Kidney (tissue), 14 donors: ENCODE results near the gene CELF4. TPM values are rescaled to one million over a fixed set of nuclear protein-coding genes. Genes with fewer than 3 reads are reported as not detected.

Experiments used
- DNase-seq, 5 donors: peaks; one replicate each; pipeline ENCODE4 v3.0.0-alpha.2; 2013 to 2020
- FAIRE-seq: peaks from 2 replicates; lab custom pipeline; 2012; peaks lifted over from hg19 to GRCh38; lab: Jason Lieb, UNC
- H3K27ac ChIP-seq, 2 donors: one replicate each; pipeline ENCODE4 v1.7.0; 2013; ENCODE audit warnings: low read depth in 2 of 2, low read length in 2 of 2, inconsistent platforms in 1 of 2
- H3K27me3 ChIP-seq: one replicate; pipeline ENCODE4 v1.7.1; 2013; ENCODE audit warnings: low read length, inconsistent platforms; ENCODE audit not compliant: control insufficient read depth, insufficient read depth
- H3K36me3 ChIP-seq, 3 donors: one replicate each; pipeline versions ENCODE4 v1.7.0 to v1.7.1; 2013; ENCODE audit warnings: low read length in 3 of 3, control low read depth in 1 of 3, inconsistent platforms in 1 of 3; ENCODE audit not compliant: insufficient read depth in 3 of 3, control insufficient read depth in 2 of 3
- H3K4me1 ChIP-seq, 3 donors: one replicate each; pipeline versions ENCODE4 v1.7.0 to v1.7.1; 2013; ENCODE audit warnings: low read length in 3 of 3, inconsistent platforms in 1 of 3, low read depth in 1 of 3; ENCODE audit not compliant: control insufficient read depth in 2 of 3, insufficient read depth in 2 of 3
- H3K4me3 ChIP-seq, 3 donors: one replicate each; pipeline versions ENCODE4 v1.7.0 to v1.8.1; 2013; ENCODE audit warnings: low read length in 3 of 3, control low read depth in 1 of 3, inconsistent platforms in 1 of 3
- H3K9ac ChIP-seq, 3 donors: one replicate each; pipeline versions ENCODE4 v1.7.0 to v1.7.1; 2013; ENCODE audit warnings: low read length in 3 of 3, control low read depth in 1 of 3, inconsistent platforms in 1 of 3
- H3K9me3 ChIP-seq, 3 donors: one replicate each; pipeline versions ENCODE4 v1.7.0 to v1.7.1; 2013; ENCODE audit warnings: low read length in 3 of 3, control low read depth in 1 of 3, inconsistent platforms in 1 of 3; ENCODE audit not compliant: control insufficient read depth in 2 of 3, insufficient read depth in 1 of 3
- intact Hi-C: fragments of 100-400 bp; cut with DNase I; formaldehyde crosslinking; loops from one replicate; pipeline ENCODE4 v1.11.1; 2022
- polyA plus RNA-seq: library from polyadenylated mRNA; stranded (reverse); fragments of 350-450 nt; fragmentation: Illumina TruSeq; extraction: RNeasy Lipid Tissue Mini Kit (QIAGEN cat#74804); gene quantifications from one replicate; pipeline ENCODE4 v1.2.3, GENCODE V29; 2014; ENCODE audit warnings: low read depth, low replicate concordance; ENCODE audit not compliant: insufficient read depth
- total RNA-seq: library from RNA; stranded (reverse); fragmentation: NEBNext Ultra II Directional; extraction: Animal tissue kit (Norgen Biotek cat#: 25700); gene quantifications from one replicate; pipeline ENCODE4 v1.2.1, GENCODE V29; 2021
- TF ChIP-seq, protein P1 (sequence below): IDR thresholded peaks from 3 replicates; pipeline ENCODE4 v1.5.1; 2012; ENCODE audit warnings: mild to moderate bottlenecking, moderate library complexity, borderline replicate concordance; ENCODE audit not compliant: insufficient read depth; ENCODE audit errors: extremely low read depth
- donor health status: control.
- donor health status: control.
- donor health status: control.
- donor health status: control.
- donor health status: control.
- donor health status: DM: yes; HTN: yes; CAD: no.
- donor health status: Normal renal cell carcinoma (clear cell type).

CELF4 gene
- total and polyA plus RNA-seq, 2 donors from 2014 or later = 0.85 to 1.5 TPM

DNA sequence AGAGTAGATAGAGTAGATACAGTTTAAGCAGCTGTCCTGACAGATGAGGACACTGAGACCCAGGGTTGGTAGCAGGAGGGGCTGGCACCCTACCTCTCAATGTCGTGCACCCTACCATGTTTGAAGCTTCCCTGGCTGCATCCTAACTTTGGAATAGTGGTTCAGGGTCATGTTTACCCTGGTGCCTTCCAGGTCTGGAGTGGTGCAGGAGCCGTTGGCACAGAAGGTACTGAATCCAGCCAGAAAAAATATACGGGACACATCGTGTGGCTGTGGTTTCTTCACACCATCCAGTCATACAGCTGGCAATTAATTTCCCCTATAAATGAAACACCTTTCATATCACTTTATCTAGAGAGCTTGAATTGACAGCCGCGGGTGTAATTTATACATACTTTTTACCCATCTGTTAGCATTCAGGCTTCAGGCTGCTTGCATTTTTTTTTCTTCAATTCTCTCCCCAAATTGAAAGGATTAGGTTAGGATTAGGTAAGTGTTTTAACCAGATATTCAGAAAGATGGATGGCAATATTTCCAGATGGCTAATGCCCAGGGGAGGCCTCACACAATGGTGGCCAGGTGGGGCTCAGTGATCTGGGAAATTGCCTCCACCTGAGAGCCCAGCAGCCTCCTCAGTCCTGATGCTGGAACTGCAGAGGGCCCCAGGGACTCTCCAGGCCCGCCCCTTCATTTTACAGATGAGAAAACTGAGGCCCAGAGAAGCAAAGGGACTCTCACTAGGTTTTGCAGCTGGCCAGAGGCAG, 127.0 kb downstream of the CELF4 start:
- H3K36me3 ChIP-seq = no peaks in the 10 kb centered on the region
- H3K27ac ChIP-seq = no peak overlapping the region
- intact Hi-C loops = no loop called here
- peaks cover 0 to 3% (median 0%) of the 10 kb centered on the region in 3 donors for H3K4me1 ChIP-seq
- H3K4me3 ChIP-seq = no peak overlapping the region
- H3K9ac ChIP-seq = no peak overlapping the region
- peaks cover 0 to 5% (median 0%) of the 10 kb centered on the region in 3 donors for H3K9me3 ChIP-seq
- no peaks in the 10 kb centered on the region for H3K27me3 ChIP-seq
- TF ChIP-seq, protein P1, sequence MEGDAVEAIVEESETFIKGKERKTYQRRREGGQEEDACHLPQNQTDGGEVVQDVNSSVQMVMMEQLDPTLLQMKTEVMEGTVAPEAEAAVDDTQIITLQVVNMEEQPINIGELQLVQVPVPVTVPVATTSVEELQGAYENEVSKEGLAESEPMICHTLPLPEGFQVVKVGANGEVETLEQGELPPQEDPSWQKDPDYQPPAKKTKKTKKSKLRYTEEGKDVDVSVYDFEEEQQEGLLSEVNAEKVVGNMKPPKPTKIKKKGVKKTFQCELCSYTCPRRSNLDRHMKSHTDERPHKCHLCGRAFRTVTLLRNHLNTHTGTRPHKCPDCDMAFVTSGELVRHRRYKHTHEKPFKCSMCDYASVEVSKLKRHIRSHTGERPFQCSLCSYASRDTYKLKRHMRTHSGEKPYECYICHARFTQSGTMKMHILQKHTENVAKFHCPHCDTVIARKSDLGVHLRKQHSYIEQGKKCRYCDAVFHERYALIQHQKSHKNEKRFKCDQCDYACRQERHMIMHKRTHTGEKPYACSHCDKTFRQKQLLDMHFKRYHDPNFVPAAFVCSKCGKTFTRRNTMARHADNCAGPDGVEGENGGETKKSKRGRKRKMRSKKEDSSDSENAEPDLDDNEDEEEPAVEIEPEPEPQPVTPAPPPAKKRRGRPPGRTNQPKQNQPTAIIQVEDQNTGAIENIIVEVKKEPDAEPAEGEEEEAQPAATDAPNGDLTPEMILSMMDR = no peak
- DNase-seq (no peak), FAIRE-seq (no peak)

DNA sequence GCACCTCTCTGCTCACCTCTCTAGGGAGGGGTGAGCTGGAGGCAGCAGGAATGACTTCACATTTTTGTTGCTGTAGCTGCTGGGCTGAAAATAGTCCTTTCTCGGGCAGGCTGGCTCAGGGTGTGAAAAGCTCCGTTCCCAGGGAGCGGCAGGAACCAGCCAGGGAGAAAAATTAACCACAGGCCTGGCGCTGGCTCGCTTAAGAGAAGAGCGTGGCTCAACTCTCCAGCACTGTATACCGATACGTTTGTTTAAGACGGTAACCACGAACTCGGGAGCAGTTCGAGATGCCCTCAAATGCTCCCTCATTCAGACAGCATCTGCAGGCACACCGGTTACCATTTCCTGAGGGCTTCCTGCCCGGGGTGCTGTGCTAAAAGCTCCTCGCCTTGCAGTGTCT, 129.6 kb downstream of the CELF4 start:
- Histone ChIP-seq H3K27ac (no peak overlapping the region), H3K4me3 (no peak overlapping the region), H3K9me3 (peaks cover 0 to 5% (median 0%) of the 10 kb centered on the region in 3 donors), H3K36me3 (no peaks in the 10 kb centered on the region), H3K4me1 (peaks cover 0 to 3% (median 0%) of the 10 kb centered on the region in 3 donors), H3K9ac (no peak overlapping the region), H3K27me3 (no peaks in the 10 kb centered on the region)
- DNase-seq = peak in 3 of 5 donors; percentile 39 to 49 (median 48)
- no peak for FAIRE-seq
- TF ChIP-seq, protein P1 = no peak
- intact Hi-C loops = no loop called here

DNA sequence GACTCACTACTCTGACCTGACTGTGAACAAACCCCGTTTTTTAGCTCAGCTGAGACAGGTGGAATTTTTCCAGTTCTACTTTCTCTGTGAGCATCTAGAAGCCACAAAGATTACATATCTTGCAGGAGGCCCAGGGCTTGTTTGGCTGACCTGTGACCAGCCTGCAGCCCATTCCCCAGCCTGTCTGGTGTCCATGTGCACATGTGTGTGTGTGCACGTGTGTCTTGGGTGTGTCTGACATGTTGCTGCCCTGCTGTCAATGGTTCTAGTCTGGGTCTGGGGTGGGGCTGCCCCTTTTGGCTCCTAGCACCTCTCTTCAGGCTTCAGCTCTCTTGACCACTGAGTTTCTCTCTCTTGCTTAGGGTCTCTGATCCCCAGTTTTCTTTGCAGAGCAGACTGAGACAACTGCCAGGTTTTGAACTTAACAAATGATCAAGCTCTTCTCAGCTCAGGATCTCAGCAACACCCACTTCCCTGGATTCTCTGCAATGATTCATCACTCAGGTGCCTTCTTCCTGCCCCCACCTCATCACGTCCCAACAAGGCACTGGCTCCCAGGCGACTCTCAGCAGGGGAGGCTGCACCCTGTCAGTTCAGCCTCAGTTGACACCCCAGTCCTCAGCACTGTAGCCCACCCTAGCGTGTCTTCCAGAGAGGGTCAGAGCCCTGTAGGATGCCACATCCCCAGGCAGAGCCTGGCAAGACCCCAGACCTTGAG, 130.3 kb downstream of the CELF4 start:
- Histone ChIP-seq H3K36me3 (no peaks in the 10 kb centered on the region), H3K27me3 (no peaks in the 10 kb centered on the region), H3K9me3 (peaks cover 0 to 5% (median 0%) of the 10 kb centered on the region in 3 donors), H3K4me1 (peaks cover 0 to 3% (median 0%) of the 10 kb centered on the region in 3 donors), H3K4me3 (no peak overlapping the region), H3K9ac (no peak overlapping the region), H3K27ac (no peak overlapping the region)
- intact Hi-C loops = no loop called here
- no peak for DNase-seq
- TF ChIP-seq, protein P1 = no peak
- no peak for FAIRE-seq
